B cell (primary cell): ENCODE data around the gene HS2ST1. TPM values are rescaled to one million over a fixed set of nuclear protein-coding genes. Genes with fewer than 3 reads are reported as not detected.
"Not testable (repeated sequence)": the region's sequence is repeated elsewhere in the genome, so short reads cannot be mapped to it uniquely, and the experiment has no call there.

ENCODE experiments used
- ATAC-seq: fragments of 200-7000 bp; cut with Tn5 transposase; one replicate; pipeline ENCODE4 v1.10.0; 2021; ENCODE audit warnings: low read depth, mild to moderate bottlenecking, moderate number of reproducible peaks, moderate library complexity
- CTCF ChIA-PET: fragments of 350-600 bp; sonication (Branson Sonifier 250); formaldehyde crosslinking; loops from one replicate; lab custom pipeline; 2021; ENCODE audit warnings: antibody characterized with exemption, inconsistent platforms; lab: Charles Lee
- POLR2A ChIA-PET: fragments of 350-600 bp; sonication (Branson Sonifier 250); formaldehyde crosslinking; loops from one replicate; lab custom pipeline; 2021; ENCODE audit warnings: antibody characterized with exemption; lab: Charles Lee
- DNase-seq: peaks from one replicate; pipeline ENCODE4 v3.0.0; 2013
- H2AFZ ChIP-seq: 2 replicates; pipeline ENCODE4 v1.6.1; 2012; ENCODE audit warnings: mild to moderate bottlenecking, low read depth, low read length; ENCODE audit not compliant: insufficient read depth, poor library complexity, severe bottlenecking
- H3K27ac ChIP-seq, 2 donors: 1 replicate in 1 of 2; 2 replicates in 1 of 2; pipeline ENCODE4 v1.5.1; 2012 to 2013; ENCODE audit warnings: low read length in 2 of 2, mild to moderate bottlenecking in 2 of 2, moderate library complexity in 1 of 2
- H3K27me3 ChIP-seq, 4 experiments: fragments of 200-600 bp in 1 of 4; sonication (generic) in 1 of 4; replicated peaks in 1 of 4; 1 replicate in 2 of 4; 2 replicates in 2 of 4; pipeline versions ENCODE4 v1.6.1 to v1.7.0; 2013 to 2016; ENCODE audit warnings: low read length in 3 of 4, mild to moderate bottlenecking in 2 of 4, mixed read lengths in 1 of 4, moderate library complexity in 1 of 4; ENCODE audit not compliant: insufficient read depth in 4 of 4, control insufficient read depth in 3 of 4; ENCODE audit errors: control extremely low read depth in 1 of 4
- H3K36me3 ChIP-seq, 2 experiments: replicated peaks in 1 of 2; 1 replicate in 1 of 2; 2 replicates in 1 of 2; pipeline versions ENCODE4 v1.6.1 to v1.7.1; 2013; ENCODE audit warnings: low read length in 1 of 2; ENCODE audit not compliant: insufficient read depth in 2 of 2, control insufficient read depth in 1 of 2; ENCODE audit errors: control extremely low read depth in 1 of 2, extremely low read depth in 1 of 2
- H3K4me1 ChIP-seq, 2 donors: fragments of 200-600 bp in 1 of 2; sonication (generic) in 1 of 2; 1 replicate in 1 of 2; 2 replicates in 1 of 2; pipeline versions ENCODE4 v1.5.1 to v1.6.1; 2013 to 2017; ENCODE audit warnings: low read length in 2 of 2; ENCODE audit not compliant: control insufficient read depth in 2 of 2, insufficient read depth in 2 of 2
- H3K4me2 ChIP-seq: replicated peaks from 2 replicates; pipeline ENCODE3; 2012; ENCODE audit warnings: mild to moderate bottlenecking, low read depth, low read length; ENCODE audit not compliant: poor library complexity, severe bottlenecking
- H3K4me3 ChIP-seq, 5 experiments: fragments of 200-600 bp in 1 of 5; sonication (generic) in 1 of 5; 1 replicate in 3 of 5; 2 replicates in 2 of 5; pipeline versions ENCODE4 v1.5.1 to v1.7.0; 2011 to 2016; ENCODE audit warnings: low read length in 4 of 5, mild to moderate bottlenecking in 4 of 5, low read depth in 2 of 5, control low read depth in 1 of 5, moderate library complexity in 1 of 5; ENCODE audit not compliant: insufficient read depth in 1 of 5; ENCODE audit errors: control extremely low read depth in 1 of 5, extremely low read depth in 1 of 5
- H3K79me2 ChIP-seq: fragments of 200-600 bp; sonication (generic); one replicate; pipeline ENCODE4 v1.6.0; 2016; ENCODE audit warnings: low read length; ENCODE audit not compliant: control insufficient read depth, insufficient read depth
- H3K9ac ChIP-seq: fragments of 200-600 bp; sonication (generic); 2 replicates; pipeline ENCODE4 v1.6.1; 2017; ENCODE audit warnings: mild to moderate bottlenecking, low read length, moderate library complexity
- H3K9me3 ChIP-seq, 3 donors: one replicate each; pipeline versions ENCODE4 v1.6.1 to v1.7.1; 2013; ENCODE audit warnings: low read length in 2 of 3; ENCODE audit not compliant: control insufficient read depth in 2 of 3, insufficient read depth in 1 of 3; ENCODE audit errors: control extremely low read depth in 1 of 3
- H4K20me1 ChIP-seq: 2 replicates; pipeline ENCODE4 v1.6.0; 2012; ENCODE audit warnings: mild to moderate bottlenecking, low read length; ENCODE audit not compliant: insufficient read depth, control insufficient read depth, poor library complexity, severe bottlenecking
- H3K27ac Mint-ChIP-seq: one replicate; pipeline ENCODE4 v1.8.0; 2021; ENCODE audit warnings: mixed read lengths
- H3K27me3 Mint-ChIP-seq: one replicate; pipeline ENCODE4 v1.8.0; 2021; ENCODE audit warnings: mixed read lengths
- H3K4me1 Mint-ChIP-seq: one replicate; pipeline ENCODE4 v1.8.0; 2021; ENCODE audit warnings: mixed read lengths
- H3K4me3 Mint-ChIP-seq: one replicate; pipeline ENCODE4 v1.8.0; 2021; ENCODE audit warnings: mixed read lengths
- H3K9me3 Mint-ChIP-seq: one replicate; pipeline ENCODE4 v1.8.0; 2022; ENCODE audit warnings: mixed read lengths; ENCODE audit not compliant: insufficient read depth
- EZH2 ChIP-seq: IDR thresholded peaks from 2 replicates; pipeline ENCODE4 v1.6.1; 2012; ENCODE audit warnings: borderline replicate concordance, low read depth, mild to moderate bottlenecking, moderate library complexity, low read length; ENCODE audit not compliant: insufficient read depth, poor library complexity, severe bottlenecking
- WGBS: methylation state at CpG from one replicate; pipeline ENCODE4 v1.1.5; 2013; ENCODE audit warnings: missing lambda C conversion rate; ENCODE audit not compliant: insufficient coverage; 5-methylcytosine and 5-hydroxymethylcytosine counted together
- intact Hi-C: fragments of 100-400 bp; cut with micrococcal nuclease; formaldehyde crosslinking; loops from one replicate; pipeline ENCODE4 v1.10.0; 2022
- polyA plus RNA-seq: library from polyadenylated mRNA; depleted of rRNA; stranded (reverse); fragments of >200 nt; gene quantifications from 2 replicates; pipeline ENCODE4 v1.2.3, GENCODE V29; 2012
- total RNA-seq, 2 donors: library from RNA; stranded (reverse); fragments of 120-200 nt in 1 of 2; gene quantifications; 1 replicate in 1 of 2; 2 replicates in 1 of 2; pipeline versions ENCODE4 v1.2.3 to v1.2.4, GENCODE V29; 2013 to 2022
- TF ChIP-seq, protein P1 (sequence below): fragments of 200-600 bp; IDR thresholded peaks from one replicate; pipeline ENCODE4 v1.8.0; 2022; ENCODE audit warnings: antibody characterized with exemption, mild to moderate bottlenecking

HS2ST1 gene
- total and polyA plus RNA-seq, 2 donors (not counting 1 experiment from before 2014, with no cell fraction given) = 3.0 to 16.9 TPM

DNA sequence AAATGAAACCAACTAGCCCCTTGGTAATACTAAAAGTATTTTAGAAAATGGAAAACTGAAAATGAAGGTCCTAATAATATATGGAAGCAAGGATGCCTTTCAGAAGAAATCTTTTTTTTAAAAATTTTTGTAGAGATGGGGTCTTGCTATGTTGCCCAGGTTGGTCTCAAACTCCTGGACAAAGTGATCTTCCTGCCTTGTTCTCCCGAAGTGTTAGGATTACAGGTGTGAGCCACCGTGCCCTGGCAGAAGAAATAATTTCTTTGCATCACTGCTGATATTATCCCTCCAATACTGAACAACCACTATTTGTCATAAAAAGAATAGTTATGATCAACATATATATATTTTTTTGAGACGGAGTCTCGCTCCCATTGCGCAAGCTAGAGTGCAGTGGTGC is 26.1 kb upstream of the HS2ST1 start:
- Histone ChIP-seq H3K27me3 (no peaks in the 10 kb centered on the region), H3K9ac (no peak overlapping the region), H4K20me1 (peaks cover 65% of the 10 kb centered on the region), H3K79me2 (peaks cover 80% of the 10 kb centered on the region), H3K9me3 (peaks cover 0 to 5% (median 0%) of the 10 kb centered on the region in 3 donors), H3K4me2 (no peak overlapping the region), H3K4me3 (no peak overlapping the region), H2AFZ (no peak overlapping the region), H3K4me1 (no peaks in the 10 kb centered on the region), H3K36me3 (peaks cover 3 to 16% of the 10 kb centered on the region in 2 experiments), H3K27ac (no peak overlapping the region)
- 83% methylated on average over 2 of the region's 5 CpGs for WGBS
- DNase-seq = no peak
- TF ChIP-seq, protein P1, sequence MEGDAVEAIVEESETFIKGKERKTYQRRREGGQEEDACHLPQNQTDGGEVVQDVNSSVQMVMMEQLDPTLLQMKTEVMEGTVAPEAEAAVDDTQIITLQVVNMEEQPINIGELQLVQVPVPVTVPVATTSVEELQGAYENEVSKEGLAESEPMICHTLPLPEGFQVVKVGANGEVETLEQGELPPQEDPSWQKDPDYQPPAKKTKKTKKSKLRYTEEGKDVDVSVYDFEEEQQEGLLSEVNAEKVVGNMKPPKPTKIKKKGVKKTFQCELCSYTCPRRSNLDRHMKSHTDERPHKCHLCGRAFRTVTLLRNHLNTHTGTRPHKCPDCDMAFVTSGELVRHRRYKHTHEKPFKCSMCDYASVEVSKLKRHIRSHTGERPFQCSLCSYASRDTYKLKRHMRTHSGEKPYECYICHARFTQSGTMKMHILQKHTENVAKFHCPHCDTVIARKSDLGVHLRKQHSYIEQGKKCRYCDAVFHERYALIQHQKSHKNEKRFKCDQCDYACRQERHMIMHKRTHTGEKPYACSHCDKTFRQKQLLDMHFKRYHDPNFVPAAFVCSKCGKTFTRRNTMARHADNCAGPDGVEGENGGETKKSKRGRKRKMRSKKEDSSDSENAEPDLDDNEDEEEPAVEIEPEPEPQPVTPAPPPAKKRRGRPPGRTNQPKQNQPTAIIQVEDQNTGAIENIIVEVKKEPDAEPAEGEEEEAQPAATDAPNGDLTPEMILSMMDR = no peak
- no peak for TF ChIP-seq EZH2
- H3K4me1 Mint-ChIP-seq = peaks cover 25% of the 10 kb centered on the region
- ChIA-PET CTCF (interaction anchor here (1.2 to 1.5 kb wide), 2 partner anchors 55 to 64 kb away, joined by 3 to 5 read pairs; no protein-coding TSS in a partner anchor), POLR2A (no interaction called here)
- no peaks in the 10 kb centered on the region for H3K9me3 Mint-ChIP-seq
- no peaks in the 10 kb centered on the region for H3K27me3 Mint-ChIP-seq
- intact Hi-C loops = no loop called here
- H3K4me3 Mint-ChIP-seq = no peak overlapping the region
- H3K27ac Mint-ChIP-seq = no peak overlapping the region
- ATAC-seq = no peak

DNA sequence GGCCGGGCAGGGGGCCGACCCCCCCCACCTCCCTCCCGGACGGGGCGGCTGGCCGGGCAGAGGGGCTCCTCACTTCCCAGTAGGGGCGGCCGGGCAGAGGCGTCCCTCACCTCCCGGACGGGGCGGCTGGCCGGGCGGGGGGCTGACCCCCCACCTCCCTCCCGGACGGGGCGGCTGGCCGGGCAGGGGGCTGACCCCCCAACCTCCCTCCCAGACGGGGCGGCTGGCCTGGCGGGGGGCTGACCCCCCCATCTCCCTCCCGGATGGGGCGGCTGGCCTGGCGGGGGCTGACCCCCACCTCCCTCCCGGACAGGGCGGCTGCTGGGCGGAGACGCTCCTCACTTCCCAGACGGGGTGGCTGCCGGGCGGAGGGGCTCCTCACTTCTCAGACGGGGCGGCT is 15.0 kb upstream of the HS2ST1 start:
- DNase-seq, H3K9me3 ChIP-seq, ATAC-seq, H3K27me3 Mint-ChIP-seq, H2AFZ ChIP-seq, H3K4me3 ChIP-seq, POLR2A ChIA-PET, H3K4me1 ChIP-seq, H3K27me3 ChIP-seq, H3K9me3 Mint-ChIP-seq, H3K27ac Mint-ChIP-seq, CTCF ChIA-PET, H3K9ac ChIP-seq, H3K4me3 Mint-ChIP-seq, H3K4me2 ChIP-seq, intact Hi-C loops, H3K27ac ChIP-seq: not testable (repeated sequence)
- Histone ChIP-seq H3K36me3 (peaks cover 6 to 43% of the 10 kb centered on the region in 2 experiments), H4K20me1 (peaks cover 62% of the 10 kb centered on the region), H3K79me2 (peaks cover 77% of the 10 kb centered on the region)
- peaks cover 30% of the 10 kb centered on the region for H3K4me1 Mint-ChIP-seq
- no CpG with 5 or more reads among the region's 33 CpGs for WGBS
